Skin epidermis (tissue), 12 donors: ENCODE measurements around the gene RIN3.

ENCODE experiments used
- H3K27ac ChIP-seq, 21 experiments: fragments of 200-600 bp; sonication (generic) in 11 of 21; one replicate each; pipeline ENCODE4 v1.5.0; 2020; ENCODE audit warnings: mild to moderate bottlenecking in 3 of 21, inconsistent platforms in 2 of 21, moderate library complexity in 2 of 21
- H3K4me3 ChIP-seq, 7 experiments: fragments of 200-600 bp; sonication (generic) in 2 of 7; one replicate each; pipeline ENCODE4 v1.5.0; 2020; ENCODE audit warnings: inconsistent platforms in 2 of 7, mild to moderate bottlenecking in 2 of 7, moderate library complexity in 1 of 7

Gene RIN3

DNA sequence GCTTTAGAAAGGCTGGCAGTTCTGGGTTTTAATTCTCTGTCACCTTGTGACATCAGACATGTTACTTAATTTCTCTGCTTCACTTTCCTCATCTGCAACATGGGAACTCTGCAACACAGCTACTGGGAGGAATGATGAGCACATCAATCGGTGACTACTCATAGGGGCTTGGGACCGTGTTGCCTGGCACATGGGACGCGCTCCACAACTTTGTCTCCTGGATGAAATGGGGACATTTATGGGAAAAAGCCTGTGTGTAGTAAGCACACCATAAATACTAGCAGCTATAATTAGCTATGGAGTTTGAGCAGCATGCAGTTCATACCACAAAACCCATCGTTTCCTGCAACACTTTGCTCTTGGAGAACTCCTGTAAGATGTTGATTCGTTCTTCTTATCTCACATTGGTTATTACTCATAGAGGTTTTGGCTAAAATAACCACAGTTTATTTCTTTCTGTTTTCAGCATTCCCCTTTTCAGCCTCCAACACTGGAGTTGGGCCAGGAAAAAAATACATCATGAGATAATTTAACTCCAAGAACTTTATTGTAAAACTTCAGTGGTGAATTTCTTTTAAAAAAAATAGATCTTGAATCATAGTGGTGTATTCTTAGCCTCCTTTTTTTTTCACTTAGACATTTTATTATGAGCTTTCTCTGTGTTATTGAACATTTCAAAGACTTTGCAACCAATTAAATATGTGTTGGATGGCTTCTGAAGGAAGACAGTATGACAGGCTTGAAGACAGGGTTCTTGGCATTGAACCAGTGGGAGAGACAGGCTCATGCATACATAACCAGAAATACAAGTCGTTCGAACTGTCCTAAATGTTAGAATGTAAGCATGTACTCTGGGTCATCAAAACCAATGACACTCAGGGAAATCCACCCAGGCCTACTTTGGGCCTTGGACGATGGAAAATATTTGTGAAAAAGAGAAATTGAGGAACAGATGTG, 72.7 kb downstream of the RIN3 start:
- Histone ChIP-seq H3K4me3 (no peak overlapping the region), H3K27ac (peak overlapping the region in 19 of 21 experiments; percentile 12 to 83 (median 55))

- H3K27ac ChIP-seq = peak overlapping the region in 18 of 21 experiments; percentile 16 to 83 (median 54)
- no peak overlapping the region for H3K4me3 ChIP-seq
These were observed 73.5 kb downstream of the RIN3 start for GRCh38 chr14:92586963-92587699.

DNA sequence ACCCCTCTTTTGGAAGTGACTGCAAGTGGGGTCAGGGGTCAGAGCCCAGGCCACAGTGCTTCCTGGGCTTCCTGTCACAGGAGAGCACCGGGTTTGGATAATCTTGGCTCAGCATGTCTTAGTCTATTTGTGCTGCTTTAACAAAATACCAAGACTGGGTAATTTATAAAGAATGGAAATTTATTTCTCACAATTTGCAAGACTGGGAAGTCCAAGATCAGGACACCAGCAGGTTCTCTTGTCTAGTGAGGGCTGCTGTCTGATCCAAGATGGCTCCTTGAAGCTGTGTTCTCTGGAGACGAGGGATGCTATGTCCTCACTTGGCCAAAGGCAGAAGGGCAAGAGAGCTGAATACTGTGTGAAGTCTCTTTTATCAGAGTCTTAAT, 74.1 kb downstream of the RIN3 start:
- Histone ChIP-seq H3K27ac (peak overlapping the region in 13 of 21 experiments; percentile 29 to 83 (median 65)), H3K4me3 (no peak overlapping the region)

DNA sequence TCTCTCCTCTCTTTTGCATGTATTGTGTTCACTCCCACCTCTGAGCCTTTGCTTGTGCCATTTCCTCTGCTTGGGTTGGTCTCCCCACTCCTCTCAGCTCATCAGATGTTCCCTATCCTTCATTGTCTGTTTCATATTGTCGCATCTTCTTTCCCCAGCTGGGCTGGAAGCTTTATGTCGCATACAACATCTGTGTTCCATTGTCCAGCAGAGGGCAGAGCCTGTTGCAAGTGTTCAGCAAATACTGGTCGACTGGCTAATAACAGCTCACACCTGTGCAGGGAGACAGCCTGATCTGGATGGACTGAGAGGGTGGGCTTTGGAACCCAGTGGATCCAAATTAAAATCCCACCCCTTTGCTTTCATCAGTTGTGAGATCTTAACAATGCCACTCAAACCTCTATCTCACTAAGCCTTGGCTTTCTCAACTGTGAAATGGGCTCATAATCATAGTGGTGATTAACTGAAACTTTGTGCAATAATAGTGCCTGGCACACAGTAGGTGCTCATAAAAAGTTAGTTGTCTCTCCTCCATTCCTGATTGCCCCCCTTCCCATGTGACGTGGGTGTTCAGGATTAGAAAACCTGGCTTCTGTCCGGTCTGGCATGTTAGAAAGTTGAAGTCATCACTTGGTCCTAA, 75.8 kb downstream of the RIN3 start:
- Histone ChIP-seq H3K27ac (no peak overlapping the region), H3K4me3 (no peak overlapping the region)

GRCh38 chr14:92590176-92590575, 76.6 kb downstream of the RIN3 start:
- Histone ChIP-seq H3K27ac (no peak overlapping the region), H3K4me3 (no peak overlapping the region)

DNA sequence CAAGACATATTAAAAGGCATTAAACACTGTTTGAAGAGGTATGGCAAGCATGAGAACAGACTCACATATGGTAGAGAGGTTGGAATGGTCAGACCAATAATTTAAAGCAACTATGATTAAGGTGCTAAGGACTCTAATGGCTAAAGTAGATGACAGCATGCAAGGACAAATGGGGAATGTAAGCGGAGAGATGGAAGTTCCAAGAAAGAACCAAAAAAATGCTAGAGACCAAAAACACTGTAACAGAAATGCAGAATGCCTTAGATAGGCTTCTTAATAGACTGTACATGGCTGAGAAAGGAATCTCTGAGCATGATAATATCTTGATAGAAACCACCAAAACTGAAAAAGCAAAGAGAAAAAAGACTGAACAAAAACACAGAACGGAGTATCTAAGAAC, 77.4 kb downstream of the RIN3 start:
- Histone ChIP-seq H3K4me3 (no peak overlapping the region), H3K27ac (no peak overlapping the region)

DNA sequence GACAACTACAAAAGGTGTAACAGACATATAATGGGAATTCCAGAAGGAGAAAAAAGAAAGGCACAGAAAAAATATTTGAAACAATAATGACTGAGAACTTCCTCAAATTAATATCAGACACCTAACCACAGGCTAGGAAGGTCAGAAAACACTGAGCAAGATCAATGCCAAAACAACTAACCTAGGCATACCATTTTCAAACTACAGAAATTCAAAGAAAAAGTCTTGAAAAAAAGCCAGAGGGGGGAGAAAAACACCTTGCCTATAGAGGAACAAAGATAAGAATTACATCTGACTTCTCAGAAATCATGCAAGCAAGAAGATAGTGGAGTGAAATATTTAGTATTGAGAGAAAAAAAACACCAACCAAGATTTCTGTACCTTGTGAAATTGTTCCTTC, 77.8 kb downstream of the RIN3 start:
- no peak overlapping the region for H3K27ac ChIP-seq

DNA sequence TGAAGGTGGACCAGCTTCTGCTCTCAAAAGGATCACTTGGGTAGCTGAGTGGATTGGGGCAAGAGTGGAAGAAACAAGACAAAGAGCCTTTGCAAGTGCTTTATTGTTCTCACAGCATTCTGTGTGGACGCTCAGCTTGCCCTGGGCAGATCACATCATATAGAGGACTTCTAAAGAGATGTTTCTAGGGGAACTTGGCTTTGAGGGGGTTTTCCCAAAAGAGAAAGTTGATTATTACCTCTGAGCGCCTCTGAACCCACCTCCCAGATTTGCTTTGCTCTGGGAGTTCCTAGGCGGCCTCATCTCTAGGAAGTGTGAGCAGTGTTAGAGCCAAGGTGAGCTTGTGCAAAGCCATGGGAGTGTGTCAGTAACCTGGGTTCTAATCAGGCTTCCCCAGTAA, 81.7 kb downstream of the RIN3 start:
- Histone ChIP-seq H3K4me3 (no peak overlapping the region), H3K27ac (no peak overlapping the region)

More for the DNA sequence above, 77.8 kb downstream of the RIN3 start:
- H3K4me3 ChIP-seq = no peak overlapping the region

DNA sequence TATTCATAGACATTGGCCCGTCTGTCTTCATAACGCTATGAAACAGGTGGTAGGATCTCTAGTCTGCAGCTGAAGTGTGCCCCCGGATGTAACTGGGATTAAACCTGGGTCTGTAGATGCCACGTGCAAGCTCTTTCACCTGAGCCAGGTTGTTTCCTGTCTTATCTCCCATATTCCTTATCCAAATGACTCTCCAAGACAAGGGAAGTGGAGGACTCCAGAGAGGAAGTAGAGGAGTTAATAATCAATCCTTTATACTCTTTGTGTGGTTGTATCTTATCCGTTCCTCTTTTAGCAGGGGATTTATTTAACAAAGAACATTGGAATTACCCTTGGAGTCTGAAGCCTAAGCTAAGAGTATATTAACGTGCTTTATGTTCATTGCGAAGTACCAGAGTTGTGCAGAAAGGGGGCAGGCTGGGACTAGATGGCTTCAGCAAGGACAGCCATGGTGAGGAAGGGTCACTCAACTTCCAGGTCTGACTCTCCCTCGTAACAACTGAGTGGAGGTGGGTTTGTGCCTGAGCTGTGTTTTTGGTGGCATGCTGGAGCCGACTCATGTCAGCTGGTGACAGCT, 82.8 kb downstream of the RIN3 start:
- H3K4me3 ChIP-seq = no peak overlapping the region
- H3K27ac ChIP-seq = no peak overlapping the region

DNA sequence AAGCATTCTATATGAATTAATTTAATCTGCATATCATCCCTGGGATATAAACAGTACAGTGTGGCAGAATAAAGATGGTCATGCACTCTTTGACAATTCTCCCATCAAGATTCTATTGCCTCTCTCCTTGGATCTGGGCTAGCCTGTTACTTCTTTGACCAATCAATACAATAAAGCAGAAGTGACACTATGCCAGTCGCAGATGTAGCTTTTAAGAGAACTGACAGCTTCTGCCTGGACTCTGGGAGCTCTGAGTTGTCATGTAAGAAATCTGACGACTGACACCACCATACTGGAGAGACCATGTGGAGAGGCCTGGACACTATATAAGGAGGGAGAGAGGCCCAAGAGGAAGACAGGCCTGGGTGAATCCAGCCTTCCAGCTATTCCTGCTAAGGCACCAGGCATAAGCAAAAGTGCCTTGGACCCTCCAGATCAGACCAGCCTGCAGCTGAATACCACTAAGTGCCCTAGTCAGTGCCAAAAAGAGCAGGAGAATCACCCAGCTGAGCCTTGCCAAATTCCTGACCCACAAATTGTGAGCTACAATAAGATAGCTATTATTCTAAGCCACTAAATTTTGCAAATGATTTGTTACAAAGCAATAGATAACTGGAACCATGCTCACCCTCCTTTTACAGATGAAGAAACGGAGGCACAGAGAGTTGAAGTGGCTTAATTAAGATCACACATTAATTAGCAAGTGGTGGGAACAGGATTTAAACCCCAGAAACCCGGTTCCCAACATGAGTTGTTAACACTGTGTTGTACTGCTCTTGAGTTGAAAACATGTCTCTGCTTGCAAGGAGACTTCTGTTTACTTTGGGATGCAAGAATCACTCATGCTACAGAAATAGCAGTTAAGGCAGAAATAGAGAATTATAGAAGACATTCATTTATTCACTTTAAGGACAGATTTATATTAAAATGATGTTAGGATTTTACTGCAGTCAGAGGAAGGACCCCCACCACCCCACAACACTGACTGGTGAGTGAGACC, 84.6 kb downstream of the RIN3 start:
- no peak overlapping the region for H3K4me3 ChIP-seq

DNA sequence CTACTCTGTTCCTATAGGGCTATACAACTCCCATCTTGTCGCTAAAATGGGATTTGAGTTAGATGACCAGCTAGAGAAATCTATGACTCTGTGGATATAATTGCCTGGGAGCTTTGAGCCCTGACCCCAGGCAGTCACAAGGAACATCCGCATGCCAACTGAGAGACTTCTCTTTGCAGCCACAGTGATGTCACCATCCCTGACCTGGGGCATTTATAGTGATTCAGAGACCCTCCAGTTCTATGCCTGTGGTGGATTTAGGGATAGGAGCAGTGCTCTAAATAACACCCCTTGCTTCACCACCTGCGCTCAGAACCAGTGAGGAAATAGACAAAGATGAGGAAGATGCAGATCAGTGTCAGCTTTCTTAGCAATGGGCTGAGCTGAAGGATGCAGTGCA, 86.2 kb downstream of the RIN3 start:
- no peak overlapping the region for H3K4me3 ChIP-seq
- peak overlapping the region in 2 of 21 experiments; percentile 11 to 25 for H3K27ac ChIP-seq

More for the DNA sequence above, 84.6 kb downstream of the RIN3 start:
- H3K27ac ChIP-seq = peak overlapping the region in 1 of 21 experiments; percentile 10

GRCh38 chr14:92600318-92601053, 86.9 kb downstream of the RIN3 start:
- no peak overlapping the region for H3K4me3 ChIP-seq
- H3K27ac ChIP-seq = peak overlapping the region in 3 of 21 experiments; percentile 12 to 64 (median 25)

DNA sequence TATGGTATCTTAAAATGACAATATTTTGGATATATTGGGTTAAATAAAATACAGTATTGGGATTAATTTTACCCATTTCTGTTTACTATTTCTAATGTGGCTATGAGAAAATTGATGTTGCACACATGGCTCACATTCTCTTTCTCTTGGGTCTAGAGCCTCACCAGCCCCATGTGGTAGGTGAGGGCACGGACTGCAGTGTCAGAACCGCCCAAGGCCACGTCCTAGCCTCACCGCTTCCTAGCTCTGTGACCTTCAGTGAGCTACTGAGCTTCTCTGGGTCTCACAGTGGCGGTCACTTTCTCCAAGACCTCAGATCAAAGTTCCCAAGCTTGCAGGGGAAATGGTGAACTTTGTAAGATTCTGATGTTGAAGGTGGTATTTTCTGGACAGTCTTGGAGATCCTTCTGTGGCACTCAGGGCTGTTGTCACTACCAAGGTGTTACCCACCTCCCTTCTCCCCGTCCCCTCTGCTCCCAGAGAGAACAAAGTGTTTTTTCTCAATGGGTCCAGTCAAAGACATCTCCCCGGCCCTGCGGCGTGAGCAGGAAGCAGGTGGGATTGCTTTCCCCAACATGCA, 87.6 kb downstream of the RIN3 start:
- Histone ChIP-seq H3K27ac (no peak overlapping the region), H3K4me3 (no peak overlapping the region)

GRCh38 chr14:92601757-92602417, 88.3 kb downstream of the RIN3 start:
- no peak overlapping the region for H3K4me3 ChIP-seq
- no peak overlapping the region for H3K27ac ChIP-seq

GRCh38 chr14:92603309-92604242, 90.0 kb downstream of the RIN3 start:
- H3K27ac ChIP-seq = peak overlapping the region in 1 of 21 experiments; percentile 35
- H3K4me3 ChIP-seq = no peak overlapping the region
